Measurements from ENCODE around the gene ABI2. TPM values are rescaled to one million over a fixed set of nuclear protein-coding genes. Genes with fewer than 3 reads are reported as not detected.
"Not testable (repeated sequence)": the region's sequence is repeated elsewhere in the genome, so short reads cannot be mapped to it uniquely, and the experiment has no call there.

ABI2 gene
- total RNA-seq, 4 donors from 2014 or later: 9.8 to 69.6 (median 17.8) TPM

DNA sequence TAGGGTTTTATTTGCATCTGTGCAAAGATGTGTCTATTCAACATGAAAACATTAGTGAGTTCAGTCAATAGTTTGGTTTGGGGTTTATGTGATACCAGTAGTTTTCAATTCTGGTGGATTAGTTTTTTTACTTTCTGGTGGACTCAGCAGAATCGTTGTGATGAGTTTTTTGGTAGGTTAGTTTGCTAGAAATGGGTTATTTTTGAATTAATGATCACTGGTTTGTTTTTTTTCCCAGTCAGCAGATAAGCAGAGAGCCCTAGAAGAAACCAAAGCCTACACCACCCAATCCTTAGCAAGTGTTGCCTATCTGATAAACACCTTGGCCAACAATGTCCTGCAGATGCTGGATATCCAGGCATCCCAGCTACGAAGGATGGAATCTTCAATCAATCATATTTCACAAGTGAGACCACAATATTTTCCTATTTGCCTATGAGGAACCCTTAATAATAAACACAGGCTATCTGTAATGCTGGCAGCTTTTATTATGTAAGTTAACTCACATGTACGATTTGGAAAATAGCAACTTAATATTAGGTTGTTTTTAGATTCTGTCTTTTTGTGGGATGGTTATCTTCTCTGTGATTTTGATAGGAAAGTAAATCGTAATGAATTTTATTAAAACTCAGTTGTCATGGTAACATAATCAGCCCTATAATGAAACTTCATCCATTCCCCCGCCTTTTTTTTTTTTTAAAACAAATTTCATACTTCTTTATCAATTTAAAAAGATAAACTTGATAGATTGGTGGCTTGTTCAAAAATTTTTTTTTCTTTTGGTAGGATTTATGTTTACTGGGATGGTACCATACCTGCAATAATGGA, 38.7 kb downstream of the ABI2 start:
- in situ Hi-C loops (cut with MboI; ENCODE audit: low pct_ligation_motif_present in 1 of 4, low pct_unique_long_range_greater_than_20kb in 1 of 4, low sequenced_read_pairs in 3 of 4): no loop called here
- 91 to 95% methylated on average over 5 of the region's 5 CpGs for WGBS, 2 donors (ENCODE audit: low coverage in 1 of 2)
- peaks cover 0 to 2% (median 0%) of the 10 kb centered on the region in 4 donors for H3K4me1 ChIP-seq
- H3K27ac ChIP-seq: no peak overlapping the region
- no peak for DNase-seq
- peaks cover 0 to 4% (median 0%) of the 10 kb centered on the region in 4 donors for H3K36me3 ChIP-seq
- no peaks in the 10 kb centered on the region for H3K9me3 ChIP-seq
- H3K4me3 ChIP-seq: no peak overlapping the region
- no peaks in the 10 kb centered on the region for H3K27me3 ChIP-seq
- TF ChIP-seq POLR2AphosphoS5 (IDR thresholded peaks at IDR 0.05) (no peak), EP300 (IDR thresholded peaks at IDR 0.05; ENCODE audit: low read depth) (no peak), POLR2A (IDR thresholded peaks at IDR 0.05) (no peak)
- TF ChIP-seq, protein P1, sequence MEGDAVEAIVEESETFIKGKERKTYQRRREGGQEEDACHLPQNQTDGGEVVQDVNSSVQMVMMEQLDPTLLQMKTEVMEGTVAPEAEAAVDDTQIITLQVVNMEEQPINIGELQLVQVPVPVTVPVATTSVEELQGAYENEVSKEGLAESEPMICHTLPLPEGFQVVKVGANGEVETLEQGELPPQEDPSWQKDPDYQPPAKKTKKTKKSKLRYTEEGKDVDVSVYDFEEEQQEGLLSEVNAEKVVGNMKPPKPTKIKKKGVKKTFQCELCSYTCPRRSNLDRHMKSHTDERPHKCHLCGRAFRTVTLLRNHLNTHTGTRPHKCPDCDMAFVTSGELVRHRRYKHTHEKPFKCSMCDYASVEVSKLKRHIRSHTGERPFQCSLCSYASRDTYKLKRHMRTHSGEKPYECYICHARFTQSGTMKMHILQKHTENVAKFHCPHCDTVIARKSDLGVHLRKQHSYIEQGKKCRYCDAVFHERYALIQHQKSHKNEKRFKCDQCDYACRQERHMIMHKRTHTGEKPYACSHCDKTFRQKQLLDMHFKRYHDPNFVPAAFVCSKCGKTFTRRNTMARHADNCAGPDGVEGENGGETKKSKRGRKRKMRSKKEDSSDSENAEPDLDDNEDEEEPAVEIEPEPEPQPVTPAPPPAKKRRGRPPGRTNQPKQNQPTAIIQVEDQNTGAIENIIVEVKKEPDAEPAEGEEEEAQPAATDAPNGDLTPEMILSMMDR (IDR thresholded peaks at IDR 0.05): no peak
- intact Hi-C loops (cut with DNase I; ENCODE audit: low total_unique reads): no loop called here

DNA sequence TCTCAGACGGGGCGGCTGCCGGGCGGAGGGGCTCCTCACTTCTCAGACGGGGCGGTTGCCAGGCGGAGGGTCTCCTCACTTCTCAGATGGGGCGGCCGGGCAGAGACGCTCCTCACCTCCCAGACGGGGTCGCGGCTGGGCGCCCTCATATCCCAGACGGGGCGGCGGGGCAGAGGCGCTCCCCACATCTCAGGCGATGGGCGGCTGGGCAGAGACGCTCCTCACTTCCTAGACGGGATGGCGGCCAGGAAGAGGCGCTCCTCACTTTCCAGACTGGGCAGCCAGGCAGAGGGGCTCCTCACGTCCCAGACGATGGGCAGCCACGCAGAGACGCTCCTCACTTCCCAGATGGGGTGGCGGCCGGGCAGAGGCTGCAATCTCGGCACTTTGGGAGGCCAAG, 44.5 kb downstream of the ABI2 start:
- H3K27ac ChIP-seq; DNase-seq; intact Hi-C loops (cut with DNase I; ENCODE audit: low total_unique reads); H3K36me3 ChIP-seq; H3K4me3 ChIP-seq; H3K27me3 ChIP-seq; H3K4me1 ChIP-seq; in situ Hi-C loops (cut with MboI; ENCODE audit: low pct_ligation_motif_present in 1 of 4, low pct_unique_long_range_greater_than_20kb in 1 of 4, low sequenced_read_pairs in 3 of 4); H3K9me3 ChIP-seq: not testable (repeated sequence)
- WGBS, 2 donors (ENCODE audit: low coverage in 1 of 2): 97 to 100% methylated on average over 10 to 19 of the region's 31 CpGs

DNA sequence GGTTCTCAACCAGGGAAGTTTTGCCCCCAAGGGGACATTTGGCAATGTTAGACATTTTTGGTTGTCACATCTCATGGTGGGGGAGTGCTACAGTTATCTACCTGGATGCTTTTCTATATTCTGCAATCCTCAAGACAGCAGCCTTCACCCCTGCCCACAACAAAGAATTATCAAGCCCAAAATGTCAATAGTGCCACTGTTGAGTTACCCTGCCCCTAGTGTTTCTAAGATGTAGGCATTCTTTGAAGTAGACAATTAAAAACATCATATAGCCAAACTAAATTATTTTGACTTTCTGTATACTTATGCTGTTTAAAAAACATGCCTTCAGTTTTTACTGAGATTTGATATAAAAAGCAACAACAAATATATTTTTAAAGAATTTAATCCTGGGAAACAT, 48.0 kb downstream of the ABI2 start:
- H3K36me3 ChIP-seq: no peaks in the 10 kb centered on the region
- TF ChIP-seq, protein P1 (IDR thresholded peaks at IDR 0.05): no peak
- no peak for TF ChIP-seq POLR2A (IDR thresholded peaks at IDR 0.05)
- TF ChIP-seq EP300 (IDR thresholded peaks at IDR 0.05; ENCODE audit: low read depth): no peak
- no peak for TF ChIP-seq POLR2AphosphoS5 (IDR thresholded peaks at IDR 0.05)
- H3K9me3 ChIP-seq: no peaks in the 10 kb centered on the region
- no peaks in the 10 kb centered on the region for H3K27me3 ChIP-seq
- no peak overlapping the region for H3K4me3 ChIP-seq
- in situ Hi-C loops (cut with MboI; ENCODE audit: low pct_ligation_motif_present in 1 of 4, low pct_unique_long_range_greater_than_20kb in 1 of 4, low sequenced_read_pairs in 3 of 4) (no loop called here), intact Hi-C loops (cut with DNase I; ENCODE audit: low total_unique reads) (no loop called here)
- no peaks in the 10 kb centered on the region for H3K4me1 ChIP-seq
- DNase-seq: no peak
- no peak overlapping the region for H3K27ac ChIP-seq

DNA sequence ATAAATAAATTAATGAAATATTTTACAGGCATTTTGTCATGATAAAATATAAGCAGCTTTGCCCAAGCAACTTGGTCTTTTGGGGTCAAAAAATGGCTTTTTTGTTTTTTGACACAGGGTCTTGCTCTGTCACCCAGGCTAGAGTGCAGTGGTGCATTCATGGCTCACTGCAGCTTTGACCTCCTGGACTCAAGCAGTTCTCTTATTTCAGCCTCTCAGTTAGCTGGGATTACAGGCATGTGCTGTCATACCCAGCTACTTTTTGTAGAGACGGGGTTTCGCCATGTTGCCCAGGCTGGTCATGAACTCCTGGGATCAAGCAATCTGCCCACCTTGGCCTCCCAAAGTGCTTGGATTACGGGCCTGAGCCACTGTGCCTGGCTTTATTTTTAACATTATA, 51.0 kb downstream of the ABI2 start:
- no peaks in the 10 kb centered on the region for H3K9me3 ChIP-seq
- in situ Hi-C loops (cut with MboI; ENCODE audit: low pct_ligation_motif_present in 1 of 4, low pct_unique_long_range_greater_than_20kb in 1 of 4, low sequenced_read_pairs in 3 of 4): no loop called here
- TF ChIP-seq POLR2AphosphoS5 (IDR thresholded peaks at IDR 0.05): no peak
- no peak for TF ChIP-seq POLR2A (IDR thresholded peaks at IDR 0.05)
- TF ChIP-seq EP300 (IDR thresholded peaks at IDR 0.05; ENCODE audit: low read depth): no peak
- TF ChIP-seq, protein P1 (IDR thresholded peaks at IDR 0.05): no peak

More for the DNA sequence above, 51.0 kb downstream of the ABI2 start:
- Histone ChIP-seq H3K27ac (no peak overlapping the region), H3K36me3 (no peaks in the 10 kb centered on the region), H3K4me3 (no peak overlapping the region), H3K4me1 (no peaks in the 10 kb centered on the region), H3K27me3 (no peaks in the 10 kb centered on the region)
- 89 to 94% methylated on average over 3 of the region's 3 CpGs for WGBS, 2 donors (ENCODE audit: low coverage in 1 of 2)
- no peak for DNase-seq
- intact Hi-C loops (cut with DNase I; ENCODE audit: low total_unique reads): loop anchor here (2.0 kb wide), 1 partner anchor 36 kb away; no protein-coding TSS in a partner anchor

All from transverse colon (tissue), 4 donors.